GM21367 (cell line): ENCODE data around the gene EHMT2.
"Not testable (repeated sequence)": the region's sequence is repeated elsewhere in the genome, so short reads cannot be mapped to it uniquely, and the experiment has no call there.

ENCODE experiments used
- ATAC-seq: cut with Tn5 transposase; IDR thresholded peaks from one replicate; pipeline ENCODE4 v1.9.1; 2021; ENCODE audit not compliant: unreplicated experiment

The EHMT2 gene

DNA sequence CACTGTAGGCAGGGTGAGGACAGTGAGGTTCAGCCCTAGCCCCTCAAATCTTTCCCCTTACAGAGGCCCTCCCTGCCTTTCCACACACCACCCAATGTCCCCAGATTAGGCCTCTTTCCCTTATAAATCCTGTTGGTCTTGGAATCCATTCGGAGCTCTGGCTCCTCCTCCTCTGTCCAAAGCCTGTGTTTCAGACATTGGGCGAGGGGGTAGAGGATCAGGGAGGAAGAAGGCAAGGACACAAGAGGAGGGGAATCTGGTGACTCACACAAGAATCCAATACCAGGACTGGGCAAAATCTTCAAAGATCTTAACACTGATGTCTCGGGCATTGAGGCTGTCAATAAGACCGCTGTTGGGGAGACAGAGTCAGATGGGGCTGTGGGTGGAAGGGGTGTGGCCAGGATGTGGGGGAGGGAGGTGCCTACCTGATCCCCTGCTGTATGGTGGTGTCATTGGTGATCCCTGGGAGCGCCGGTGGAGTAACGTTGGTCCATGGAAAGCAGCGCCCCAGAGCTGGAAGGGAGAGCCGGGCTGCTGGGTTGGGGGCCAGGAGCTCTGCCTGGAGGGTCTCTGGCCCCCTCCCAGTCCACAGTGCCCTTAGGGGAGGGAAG, 26.3 kb downstream of the EHMT2 start:
- ATAC-seq = no peak

GRCh38 chr6:31870385-31870921, 27.0 kb downstream of the EHMT2 start:
- ATAC-seq = no peak

DNA sequence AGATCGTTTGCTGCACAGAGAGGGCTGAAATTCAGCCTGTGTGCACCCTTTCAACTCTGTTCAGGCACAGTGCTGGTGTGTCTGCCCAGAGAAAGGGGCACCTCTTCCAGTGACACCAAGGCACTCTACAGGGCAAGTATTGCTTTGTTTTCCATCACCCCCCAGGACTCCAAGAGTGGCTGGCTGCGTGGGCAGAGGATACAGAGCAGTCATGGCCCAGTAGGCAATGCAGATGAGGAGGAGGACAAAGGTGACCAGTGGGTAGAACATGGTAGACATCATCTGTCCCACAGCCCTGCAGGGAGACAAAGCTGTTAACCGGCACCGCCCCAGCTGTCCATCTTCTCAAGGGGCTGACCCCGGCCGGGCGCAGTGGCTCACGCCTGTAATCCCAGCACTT, 28.2 kb downstream of the EHMT2 start:
- no peak for ATAC-seq

DNA sequence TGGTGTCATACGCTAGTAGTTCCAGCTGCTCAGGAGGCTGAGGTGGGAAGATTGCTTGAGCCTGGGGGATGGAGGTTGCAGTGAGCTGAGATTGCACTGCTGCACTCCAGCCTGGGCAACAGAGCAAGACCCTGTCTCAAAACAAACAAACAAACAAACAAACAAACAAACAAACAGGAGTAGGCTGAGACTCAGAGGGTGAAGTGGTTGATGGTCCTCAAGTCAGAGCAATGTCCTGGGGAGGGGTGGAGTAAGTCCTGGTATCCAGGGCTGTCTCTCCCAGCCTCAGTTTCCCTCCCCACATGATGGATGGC, 28.9 kb downstream of the EHMT2 start:
- ATAC-seq = not testable (repeated sequence)

DNA sequence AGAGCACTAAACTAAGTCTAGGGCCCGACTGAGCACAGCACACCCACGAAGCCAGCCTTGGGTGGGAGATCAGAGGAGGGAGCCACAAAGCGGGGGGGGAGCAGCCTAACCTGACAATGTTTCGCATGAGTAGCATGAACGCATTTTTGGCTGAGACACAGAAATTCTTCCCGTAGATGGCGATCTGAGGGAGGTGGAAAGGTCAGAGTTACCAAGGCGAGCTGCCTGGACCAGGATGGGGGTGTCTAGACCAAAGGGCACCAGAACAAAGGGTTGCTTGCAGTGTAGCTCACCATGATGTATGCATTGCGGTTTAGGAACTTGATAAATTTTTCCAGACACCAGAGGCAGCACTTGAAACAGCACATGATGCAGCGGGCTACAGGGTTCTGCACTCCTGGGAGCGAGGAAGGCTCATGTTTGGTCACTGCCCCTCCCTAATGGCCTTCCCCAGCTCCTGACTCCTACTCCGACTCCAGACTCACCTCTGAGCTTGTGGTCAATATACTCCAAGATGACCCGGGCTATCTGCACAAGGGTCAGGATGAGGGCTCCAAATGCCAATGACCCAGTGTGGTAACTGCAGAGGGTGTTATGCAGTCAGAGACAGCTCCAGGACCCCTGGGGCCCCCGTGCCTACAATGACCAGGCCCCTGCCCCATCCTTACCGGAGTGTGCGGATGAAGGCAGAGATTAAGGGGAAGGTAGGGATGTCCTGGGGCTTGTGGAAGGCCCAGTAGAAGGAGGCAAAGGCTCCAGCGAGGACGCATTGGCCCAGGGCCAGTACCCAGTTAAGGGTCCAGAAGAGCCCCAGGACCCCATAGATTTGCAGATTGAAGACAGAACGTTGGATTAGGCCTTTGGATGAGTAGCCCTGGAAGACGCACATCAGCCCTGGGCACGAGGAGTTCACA, 32.0 kb downstream of the EHMT2 start:
- no peak for ATAC-seq

DNA sequence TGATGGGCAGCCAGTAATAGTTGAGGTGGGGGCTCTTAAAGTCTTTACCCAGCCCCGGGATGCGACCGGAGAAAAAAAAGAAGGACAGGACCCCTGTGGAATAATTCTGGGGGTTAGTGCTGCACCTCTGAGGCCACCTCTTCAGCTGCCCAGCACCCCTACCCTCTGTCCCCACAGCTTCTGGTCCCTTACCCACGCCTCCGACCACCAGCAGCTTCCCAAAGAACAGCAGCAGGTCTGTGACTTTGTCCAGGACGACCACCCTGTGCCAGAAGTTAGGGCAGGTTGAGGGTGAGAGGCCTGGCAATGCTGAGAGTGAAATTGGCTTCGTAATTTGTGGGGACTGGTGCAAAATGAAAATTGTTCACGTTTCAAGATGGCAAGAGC, 32.7 kb downstream of the EHMT2 start:
- ATAC-seq = no peak

GRCh38 chr6:31864123-31864562, 33.4 kb downstream of the EHMT2 start:
- ATAC-seq = not testable (repeated sequence)

DNA sequence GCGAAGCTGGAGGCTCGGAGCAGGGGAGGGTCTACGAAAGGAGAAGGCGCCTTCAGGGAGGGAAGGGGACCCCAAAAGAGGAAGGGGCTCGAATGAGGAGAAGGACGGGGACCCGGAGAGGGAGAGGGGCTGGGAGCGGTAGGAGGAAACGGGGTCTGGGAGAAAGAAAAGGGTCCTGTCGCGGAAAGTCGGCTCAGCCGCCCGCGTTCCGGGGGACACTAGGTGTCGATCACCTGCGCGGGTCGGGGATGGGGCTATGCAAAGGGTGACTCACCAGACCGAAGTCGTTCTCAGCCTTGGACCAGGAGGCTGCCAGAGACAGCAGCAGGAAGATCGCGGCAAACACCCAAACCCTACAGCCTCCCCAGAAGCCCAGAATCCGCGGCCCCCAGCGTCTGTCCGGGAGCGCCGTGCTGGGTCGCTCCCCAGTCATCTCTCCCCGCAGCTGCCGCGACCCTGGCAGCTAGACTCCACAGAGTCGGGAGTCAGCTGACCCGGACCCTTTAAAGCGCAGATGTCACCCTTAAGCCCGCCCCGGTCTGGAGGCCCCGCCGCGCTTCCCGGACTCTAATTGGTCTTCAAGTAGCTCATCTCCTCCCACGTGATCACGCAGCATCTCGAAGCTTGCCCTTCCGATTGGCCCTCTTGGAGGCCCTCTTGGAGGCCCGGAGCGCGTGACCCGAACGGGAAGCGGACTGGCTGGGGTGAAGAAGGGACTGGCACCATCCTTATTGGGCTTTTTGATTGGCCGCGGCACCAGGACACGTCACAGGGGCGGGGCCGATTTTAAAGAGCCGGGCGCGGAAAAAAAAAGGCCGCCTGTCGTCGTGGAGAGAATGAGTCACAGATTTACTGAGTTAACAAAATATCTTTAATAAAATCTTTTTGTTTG, 34.9 kb downstream of the EHMT2 start, which contains the start of gene NEU1:
NEU1 (minus strand) TSS at position 478 of the 892 bp plus-strand sequence; CDS start at position 433, 45 bp downstream.
- ATAC-seq = peak; percentile 87

GRCh38 chr6:31861919-31862343, 35.6 kb downstream of the EHMT2 start:
- ATAC-seq = no peak

GRCh38 chr6:31861150-31861549, 36.3 kb downstream of the EHMT2 start:
- no peak for ATAC-seq

- ATAC-seq = no peak
These were observed 37.1 kb downstream of the EHMT2 start for GRCh38 chr6:31860349-31860748.

DNA sequence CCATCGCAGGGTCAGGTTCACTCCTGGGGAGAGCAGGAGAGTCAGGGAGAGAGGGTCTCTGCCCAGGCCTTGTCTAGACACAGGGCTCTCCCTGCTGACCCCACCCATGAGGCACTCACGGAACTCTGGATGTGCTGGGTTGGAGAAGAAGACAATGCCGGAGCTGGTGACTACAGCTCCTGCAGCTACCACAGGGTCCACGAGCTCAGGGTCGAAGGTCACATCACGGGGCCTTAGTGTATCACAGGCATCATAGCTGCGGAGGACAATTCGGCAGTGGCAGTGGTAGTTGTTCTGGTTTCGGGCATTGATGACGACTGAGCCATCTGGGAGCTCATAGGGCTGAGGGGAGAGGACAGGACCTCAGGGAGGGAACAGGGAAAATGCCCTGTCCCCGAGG, 37.6 kb downstream of the EHMT2 start:
- ATAC-seq = no peak

DNA sequence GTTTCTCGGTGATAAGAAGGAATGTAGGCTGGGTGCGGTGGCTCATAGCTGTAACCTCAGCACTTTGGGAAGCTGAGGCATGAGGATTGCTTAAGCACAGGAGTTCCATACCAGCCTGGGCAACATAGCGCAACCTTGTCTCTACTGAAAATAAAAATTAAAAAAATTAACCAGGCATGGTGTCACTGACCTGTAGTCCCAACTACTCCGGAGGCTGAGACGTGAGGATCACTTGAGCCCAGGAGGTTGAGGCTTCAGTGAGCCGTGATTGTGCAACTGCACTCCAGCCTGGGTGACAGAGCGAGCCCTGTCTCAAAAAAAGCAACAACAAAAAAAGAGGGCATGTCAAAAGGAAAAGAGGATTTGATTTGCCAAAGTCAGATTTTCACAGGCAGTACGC, 38.8 kb downstream of the EHMT2 start:
- no peak for ATAC-seq

- not testable (repeated sequence) for ATAC-seq
These were observed 39.7 kb downstream of the EHMT2 start for GRCh38 chr6:31857774-31858173.

DNA sequence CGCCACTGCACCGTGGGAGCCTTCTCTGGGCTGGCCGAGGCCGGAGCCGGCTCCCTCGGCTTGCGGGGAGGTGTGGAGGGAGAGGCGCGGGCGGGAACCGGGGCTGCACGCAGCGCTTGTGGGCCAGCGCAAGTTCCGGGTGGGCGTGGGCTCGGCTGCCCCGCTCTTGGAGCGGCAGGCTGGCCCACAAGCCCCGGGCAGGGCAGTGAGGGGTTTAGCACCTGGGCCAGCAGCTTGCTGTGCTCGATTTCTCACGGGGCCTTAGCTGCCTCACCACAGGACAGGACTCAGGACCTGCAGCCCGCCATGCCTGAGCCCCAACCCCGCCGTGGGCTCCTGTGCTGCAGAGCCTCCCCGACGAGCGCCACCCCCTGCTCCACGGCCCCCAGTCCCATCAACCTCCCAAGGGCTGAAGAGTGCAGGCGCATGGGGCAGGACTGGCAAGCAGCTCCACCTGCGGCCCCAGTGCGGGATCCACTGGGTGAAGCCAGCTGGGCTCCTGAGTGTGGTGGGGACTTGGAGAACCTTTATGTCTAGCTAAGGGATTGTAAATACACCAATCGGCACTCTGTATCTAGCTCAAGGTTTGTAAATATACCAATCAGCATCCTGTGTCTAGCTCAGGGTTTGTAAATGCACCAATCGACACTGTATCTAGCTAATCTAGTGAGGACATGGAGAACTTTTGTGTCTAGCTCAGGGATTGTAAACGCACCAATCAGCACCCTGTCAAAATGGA, 45.3 kb downstream of the EHMT2 start:
- ATAC-seq = not testable (repeated sequence)

DNA sequence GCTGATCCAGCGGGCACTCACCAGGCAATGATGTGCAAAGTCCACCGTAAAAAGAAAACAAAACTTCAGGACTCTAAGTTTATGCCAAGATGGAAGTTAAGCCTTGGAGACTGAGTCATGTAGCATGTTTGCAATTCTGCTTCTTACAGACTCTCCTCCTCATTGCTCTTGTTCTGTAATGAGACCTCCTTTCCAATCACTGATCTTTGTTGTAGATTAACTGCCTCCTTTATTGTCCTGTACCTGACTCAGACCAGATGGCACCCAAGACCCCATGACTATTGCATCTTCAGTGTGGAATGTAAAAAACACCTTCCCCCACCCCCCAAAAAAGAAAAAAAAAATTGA, 46.0 kb downstream of the EHMT2 start:
- ATAC-seq = no peak

DNA sequence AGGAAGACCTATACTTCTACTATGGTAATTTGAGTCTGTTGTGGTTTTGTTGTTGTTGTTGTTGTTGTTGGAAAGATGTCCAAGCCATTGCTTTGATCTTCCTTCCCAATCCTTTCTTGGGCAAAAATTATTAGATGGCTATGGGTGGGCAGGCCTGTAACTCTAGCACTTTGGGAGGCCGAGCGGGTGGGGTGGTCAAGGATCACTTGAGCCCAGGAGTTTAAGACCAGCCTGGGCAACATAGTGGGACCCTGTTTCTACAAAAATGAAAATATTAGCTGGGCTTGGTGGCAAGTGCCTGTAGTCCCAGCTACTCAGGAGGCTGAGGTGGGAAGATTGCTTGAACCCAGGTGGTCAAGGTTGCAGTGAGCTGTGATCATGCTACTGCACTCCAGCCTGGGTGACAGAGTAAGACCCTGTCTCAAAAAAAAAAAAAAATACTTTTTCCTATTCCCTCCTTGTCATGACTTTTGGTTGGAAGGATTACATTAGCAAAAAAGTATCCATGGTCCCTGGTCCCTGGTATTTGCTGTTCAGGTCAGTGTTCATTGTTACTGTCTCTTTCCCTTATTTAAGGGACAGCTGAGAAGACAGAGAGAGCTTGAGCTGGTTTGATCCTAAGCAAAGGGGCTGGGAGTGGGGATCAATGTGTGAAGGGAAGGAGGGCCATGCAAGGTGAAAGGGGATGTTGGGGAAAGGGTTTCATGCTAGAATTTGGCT, 46.6 kb downstream of the EHMT2 start:
- ATAC-seq = no peak

GRCh38 chr6:31847276-31847978, 50.1 kb downstream of the EHMT2 start:
- ATAC-seq = no peak

- ATAC-seq = no peak
These were observed 53.0 kb downstream of the EHMT2 start for GRCh38 chr6:31844507-31844906.
